Mesendoderm (in vitro differentiated cells): ENCODE data around the gene RFX3.

Experiments used
- DNase-seq: peaks from one replicate; pipeline ENCODE4 v3.0.0; 2013
- H2AK5ac ChIP-seq: 2 replicates; pipeline ENCODE4 v1.6.1; 2013; ENCODE audit warnings: low read length, inconsistent platforms
- H2BK120ac ChIP-seq: 2 replicates; pipeline ENCODE4 v1.6.1; 2013; ENCODE audit warnings: low read depth, mild to moderate bottlenecking, low read length, moderate library complexity, mixed read lengths
- H2BK15ac ChIP-seq: replicated peaks from 2 replicates; pipeline ENCODE4 v1.6.1; 2013; ENCODE audit warnings: low read depth, mild to moderate bottlenecking, moderate library complexity
- H2BK5ac ChIP-seq: 2 replicates; pipeline ENCODE4 v1.6.1; 2013; ENCODE audit warnings: low read length, inconsistent platforms
- H3K18ac ChIP-seq: 2 replicates; pipeline ENCODE4 v1.6.1; 2013; ENCODE audit warnings: mild to moderate bottlenecking, low read length, mixed read lengths
- H3K23ac ChIP-seq: one replicate; pipeline ENCODE4 v1.6.1; 2013; ENCODE audit warnings: low read length
- H3K27ac ChIP-seq: 2 replicates; pipeline ENCODE4 v1.5.1; 2013; ENCODE audit warnings: low read depth, mild to moderate bottlenecking, inconsistent platforms, low read length, moderate library complexity
- H3K27me3 ChIP-seq: 2 replicates; pipeline ENCODE4 v1.6.1; 2013; ENCODE audit warnings: low read length, control low read depth, mild to moderate bottlenecking, inconsistent platforms; ENCODE audit not compliant: insufficient read depth, poor library complexity
- H3K36me3 ChIP-seq: 2 replicates; pipeline ENCODE4 v1.6.1; 2013; ENCODE audit warnings: low read length, inconsistent platforms; ENCODE audit not compliant: control insufficient read depth, insufficient read depth
- H3K4ac ChIP-seq: one replicate; pipeline ENCODE4 v1.6.1; 2013; ENCODE audit warnings: low read depth, mild to moderate bottlenecking, low read length, moderate library complexity
- H3K4me1 ChIP-seq: 2 replicates; pipeline ENCODE4 v1.6.1; 2013; ENCODE audit warnings: low read depth, low read length, inconsistent platforms; ENCODE audit not compliant: control insufficient read depth
- H3K4me2 ChIP-seq: 2 replicates; pipeline ENCODE4 v1.6.1; 2013; ENCODE audit warnings: low read length
- H3K4me3 ChIP-seq: 2 replicates; pipeline ENCODE4 v1.5.1; 2013; ENCODE audit warnings: mild to moderate bottlenecking, low read length
- H3K56ac ChIP-seq: one replicate; pipeline ENCODE4 v1.6.1; 2013; ENCODE audit warnings: low read length
- H3K79me1 ChIP-seq: 2 replicates; pipeline ENCODE4 v1.6.1; 2013; ENCODE audit warnings: low read length, inconsistent platforms
- H3K79me2 ChIP-seq: 2 replicates; pipeline ENCODE4 v1.6.1; 2013; ENCODE audit warnings: mild to moderate bottlenecking, low read length; ENCODE audit not compliant: control insufficient read depth, insufficient read depth
- H3K9ac ChIP-seq: 2 replicates; pipeline ENCODE4 v1.6.1; 2013; ENCODE audit warnings: low read length, inconsistent platforms
- H4K5ac ChIP-seq: one replicate; pipeline ENCODE4 v1.6.1; 2013; ENCODE audit warnings: low read length
- H4K8ac ChIP-seq: one replicate; pipeline ENCODE4 v1.6.1; 2013; ENCODE audit warnings: low read depth, mild to moderate bottlenecking, control low read depth, low read length, moderate library complexity
- WGBS: extraction: QIAGEN DNeasy Blood & Tissue Kit; methylation state at CpG from one replicate; pipeline ENCODE4 v1.1.7; 2013; ENCODE audit warnings: low lambda C conversion rate, missing lambda C conversion rate; ENCODE audit not compliant: insufficient coverage; ENCODE audit errors: extremely low coverage; 5-methylcytosine and 5-hydroxymethylcytosine counted together

RFX3 gene

DNA sequence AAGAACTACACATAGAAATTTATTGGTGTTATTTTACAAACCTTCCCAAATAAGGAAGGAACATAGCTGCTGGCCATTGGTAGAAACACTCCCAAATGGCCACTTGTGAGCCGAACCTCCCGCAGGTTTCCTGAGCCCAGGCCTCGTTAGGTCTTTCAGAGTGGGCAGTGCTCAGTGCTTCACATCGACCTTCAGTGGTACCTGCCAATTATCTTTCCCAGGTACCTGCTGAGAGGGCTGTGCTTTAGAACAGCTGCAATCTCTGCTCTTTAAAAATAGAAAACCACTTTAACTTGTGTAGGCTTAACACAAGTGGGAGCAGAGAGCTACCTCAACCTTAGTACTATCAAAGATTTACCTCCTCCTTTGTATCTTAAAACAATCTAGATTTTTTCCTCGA lies 334.1 kb downstream of the RFX3 start:
- no peak overlapping the region for H3K23ac ChIP-seq
- no peaks in the 10 kb centered on the region for H3K79me2 ChIP-seq
- no peak overlapping the region for H2BK15ac ChIP-seq
- H4K5ac ChIP-seq: no peak overlapping the region
- H3K4ac ChIP-seq: no peak overlapping the region
- H3K4me1 ChIP-seq: no peaks in the 10 kb centered on the region
- no CpG with 5 or more reads among the region's 5 CpGs for WGBS
- H3K27ac ChIP-seq: no peak overlapping the region
- H3K36me3 ChIP-seq: no peaks in the 10 kb centered on the region
- no peak for DNase-seq
- no peak overlapping the region for H2BK5ac ChIP-seq
- H3K79me1 ChIP-seq: no peaks in the 10 kb centered on the region
- no peak overlapping the region for H3K4me2 ChIP-seq
- H3K56ac ChIP-seq: no peak overlapping the region
- no peak overlapping the region for H4K8ac ChIP-seq
- H3K27me3 ChIP-seq: no peaks in the 10 kb centered on the region
- no peak overlapping the region for H3K18ac ChIP-seq
- no peak overlapping the region for H3K4me3 ChIP-seq
- H2BK120ac ChIP-seq: no peak overlapping the region
- no peak overlapping the region for H2AK5ac ChIP-seq
- no peak overlapping the region for H3K9ac ChIP-seq

GRCh38 chr9:3189113-3189861 lies 336.5 kb downstream of the RFX3 start:
- H2BK120ac ChIP-seq: no peak overlapping the region
- H3K23ac ChIP-seq: no peak overlapping the region
- no peak for DNase-seq
- no CpG with 5 or more reads among the region's 7 CpGs for WGBS
- no peak overlapping the region for H3K56ac ChIP-seq
- H3K79me1 ChIP-seq: no peaks in the 10 kb centered on the region
- H3K27ac ChIP-seq: no peak overlapping the region
- no peak overlapping the region for H3K9ac ChIP-seq
- no peak overlapping the region for H3K4me2 ChIP-seq
- H2BK5ac ChIP-seq: no peak overlapping the region
- H3K4me1 ChIP-seq: no peaks in the 10 kb centered on the region
- H4K8ac ChIP-seq: no peak overlapping the region
- H3K18ac ChIP-seq: no peak overlapping the region
- no peak overlapping the region for H3K4ac ChIP-seq
- no peaks in the 10 kb centered on the region for H3K79me2 ChIP-seq
- no peak overlapping the region for H3K4me3 ChIP-seq
- H3K27me3 ChIP-seq: no peaks in the 10 kb centered on the region
- H3K36me3 ChIP-seq: no peaks in the 10 kb centered on the region
- H4K5ac ChIP-seq: no peak overlapping the region
- no peak overlapping the region for H2AK5ac ChIP-seq
- no peak overlapping the region for H2BK15ac ChIP-seq

DNA sequence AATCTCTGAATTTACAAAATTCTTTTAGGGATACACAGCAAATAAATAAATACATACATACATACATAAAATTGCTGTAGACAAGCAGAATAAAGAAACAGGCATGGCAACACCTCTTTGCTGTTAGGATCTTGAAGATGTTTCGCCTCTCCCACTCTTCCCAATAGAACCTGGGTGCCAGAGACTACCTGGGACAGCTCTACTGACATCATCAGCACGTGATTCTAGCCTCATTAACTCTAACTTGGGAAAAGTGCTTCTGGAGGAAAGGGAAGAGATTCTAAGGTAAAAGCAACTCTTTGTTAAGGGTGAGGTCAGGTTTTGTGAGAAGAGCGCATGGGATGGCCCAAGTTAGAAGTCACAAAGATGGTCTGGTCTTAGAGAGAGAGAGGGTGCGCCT lies 339.1 kb downstream of the RFX3 start:
- Histone ChIP-seq H3K18ac (no peak overlapping the region), H2BK15ac (no peak overlapping the region), H3K36me3 (no peaks in the 10 kb centered on the region), H3K9ac (no peak overlapping the region), H4K8ac (no peak overlapping the region), H3K79me2 (no peaks in the 10 kb centered on the region), H3K79me1 (no peaks in the 10 kb centered on the region), H2BK120ac (no peak overlapping the region), H3K27ac (no peak overlapping the region), H3K23ac (no peak overlapping the region), H2AK5ac (no peak overlapping the region), H3K4me3 (no peak overlapping the region), H3K4me2 (no peak overlapping the region), H4K5ac (no peak overlapping the region), H3K4ac (no peak overlapping the region), H2BK5ac (no peak overlapping the region), H3K4me1 (no peaks in the 10 kb centered on the region), H3K27me3 (no peaks in the 10 kb centered on the region), H3K56ac (no peak overlapping the region)
- DNase-seq: no peak
- WGBS: no CpG with 5 or more reads among the region's 4 CpGs

- H3K4me1 ChIP-seq: no peaks in the 10 kb centered on the region
- peak overlapping the region; percentile 86 for H3K4me2 ChIP-seq
- no peak overlapping the region for H4K8ac ChIP-seq
- peak overlapping the region; percentile 45 for H3K56ac ChIP-seq
- H3K27ac ChIP-seq: no peak overlapping the region
- H2AK5ac ChIP-seq: no peak overlapping the region
- H3K23ac ChIP-seq: no peak overlapping the region
- H2BK5ac ChIP-seq: no peak overlapping the region
- peak overlapping the region; percentile 9 for H3K9ac ChIP-seq
- no peak overlapping the region for H2BK15ac ChIP-seq
- H3K27me3 ChIP-seq: no peaks in the 10 kb centered on the region
- no peak overlapping the region for H4K5ac ChIP-seq
- no peaks in the 10 kb centered on the region for H3K79me2 ChIP-seq
- DNase-seq: peak; percentile 84
- no peak overlapping the region for H3K4ac ChIP-seq
- no peak overlapping the region for H2BK120ac ChIP-seq
- no peak overlapping the region for H3K18ac ChIP-seq
- H3K36me3 ChIP-seq: no peaks in the 10 kb centered on the region
- no peaks in the 10 kb centered on the region for H3K79me1 ChIP-seq
- no peak overlapping the region for H3K4me3 ChIP-seq
- no CpG with 5 or more reads among the region's 76 CpGs for WGBS
These were observed 344.5 kb downstream of the RFX3 start for GRCh38 chr9:3181049-3181953.

DNA sequence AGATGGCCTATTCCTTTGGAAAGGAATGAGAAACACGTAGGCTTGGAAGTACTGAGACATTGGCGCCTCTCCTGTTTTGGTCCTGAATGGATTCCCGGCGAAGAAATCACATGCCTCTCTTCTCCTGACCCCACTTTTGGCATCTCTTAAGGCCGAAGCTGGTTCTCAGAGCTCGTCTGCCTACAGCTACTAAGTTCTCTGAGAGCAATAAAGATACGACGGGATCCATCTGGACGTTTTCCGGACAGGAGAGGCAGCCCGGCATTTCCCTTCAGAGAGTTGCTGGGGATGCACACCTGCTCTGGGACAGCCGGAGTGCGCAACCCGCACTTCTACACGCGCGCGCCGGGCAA lies 345.1 kb downstream of the RFX3 start:
- H3K4me2 ChIP-seq: no peak overlapping the region

More for the DNA sequence above, 345.1 kb downstream of the RFX3 start:
- no peaks in the 10 kb centered on the region for H3K4me1 ChIP-seq
- no peak overlapping the region for H2BK5ac ChIP-seq
- no peak overlapping the region for H3K18ac ChIP-seq
- H3K79me2 ChIP-seq: no peaks in the 10 kb centered on the region
- no peaks in the 10 kb centered on the region for H3K36me3 ChIP-seq
- no peak overlapping the region for H4K5ac ChIP-seq
- H3K27me3 ChIP-seq: no peaks in the 10 kb centered on the region
- no peak overlapping the region for H3K4me3 ChIP-seq
- H3K79me1 ChIP-seq: no peaks in the 10 kb centered on the region
- no peak overlapping the region for H4K8ac ChIP-seq
- H3K27ac ChIP-seq: no peak overlapping the region
- no peak overlapping the region for H3K56ac ChIP-seq
- DNase-seq: no peak
- no CpG with 5 or more reads among the region's 19 CpGs for WGBS
- no peak overlapping the region for H2BK120ac ChIP-seq
- no peak overlapping the region for H3K23ac ChIP-seq
- no peak overlapping the region for H2BK15ac ChIP-seq
- H2AK5ac ChIP-seq: no peak overlapping the region
- H3K4ac ChIP-seq: no peak overlapping the region
- no peak overlapping the region for H3K9ac ChIP-seq
